Inflammatory macrophage treated with lipopolysaccharide for 1 hour (primary cell): ENCODE measurements around the gene SMIM34.
"Not testable (repeated sequence)": the region's sequence is repeated elsewhere in the genome, so short reads cannot be mapped to it uniquely, and the experiment has no call there.

Experiments
- DNase-seq, 2 donors: peaks; one replicate each; pipeline ENCODE4 v3.0.0-alpha.2; 2020 to 2022

SMIM34 gene, protein sequence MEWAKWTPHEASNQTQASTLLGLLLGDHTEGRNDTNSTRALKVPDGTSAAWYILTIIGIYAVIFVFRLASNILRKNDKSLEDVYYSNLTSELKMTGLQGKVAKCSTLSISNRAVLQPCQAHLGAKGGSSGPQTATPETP

DNA sequence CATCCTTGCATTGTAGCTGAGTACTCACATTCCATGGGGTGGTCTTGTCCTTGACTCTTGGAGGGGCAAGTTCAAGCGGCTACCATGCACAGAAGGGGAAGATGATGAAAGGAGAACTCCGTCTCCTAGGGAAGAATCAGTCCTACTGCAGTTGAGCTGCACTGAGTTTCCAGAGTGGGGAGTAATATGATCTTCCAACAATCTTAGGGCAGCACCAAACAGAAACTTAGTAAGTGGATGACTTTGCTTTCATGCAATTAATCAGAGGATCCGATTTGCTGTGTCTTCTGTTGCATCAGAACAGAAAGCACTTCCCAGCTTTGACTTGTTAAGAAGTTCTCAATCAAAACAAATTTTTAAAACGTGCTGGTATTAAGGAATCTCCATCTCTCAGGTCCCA, at the start of gene SMIM34:
Gene SMIM34, minus strand, starts transcription at position 147 of the 400 bp plus-strand sequence. Its CDS starts 112 bp downstream, at position 35.
- DNase-seq, result not testable (repeated sequence)

DNA sequence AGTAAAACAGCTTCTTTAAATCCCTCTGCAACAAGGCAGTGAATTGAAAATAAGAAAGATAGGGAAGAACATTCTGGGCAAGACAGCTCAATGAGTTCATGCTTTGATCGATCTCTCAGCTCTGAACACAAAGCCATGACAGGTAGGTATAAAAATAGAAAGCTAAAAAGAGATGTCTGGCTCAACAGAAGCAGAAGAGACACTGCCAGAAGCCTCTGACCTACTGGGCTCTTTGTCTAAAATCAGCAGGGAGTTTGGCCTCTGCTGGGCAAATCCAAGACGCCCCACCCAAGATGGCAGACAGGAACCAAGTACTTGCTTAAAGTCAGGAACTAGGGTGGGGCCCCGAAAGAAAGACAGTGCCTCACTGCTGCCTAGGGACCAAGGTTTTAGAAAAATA, 43.6 kb upstream of the SMIM34 start:
- not testable (repeated sequence) for DNase-seq

DNA sequence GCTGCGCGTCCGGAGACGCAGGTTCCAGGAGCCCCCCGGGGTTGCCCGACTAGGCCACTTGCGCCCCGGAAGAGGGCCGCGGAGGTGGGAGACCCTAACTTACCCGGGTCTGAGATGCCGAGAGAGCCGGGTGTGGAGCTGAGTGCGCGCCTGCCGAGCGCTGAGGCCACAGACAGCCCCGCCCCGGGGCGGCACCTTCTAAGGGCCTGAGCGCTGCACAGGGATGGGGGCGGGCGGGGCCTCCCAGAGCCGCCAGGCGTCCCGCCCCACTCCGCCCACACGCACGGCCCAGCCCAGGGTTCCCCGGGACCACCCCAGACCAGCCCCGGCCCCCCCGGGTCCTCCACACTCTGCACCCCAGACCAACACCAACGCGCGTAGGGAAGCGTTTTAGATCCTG, 35.7 kb upstream of the SMIM34 start:
- DNase-seq, result not testable (repeated sequence)

DNA sequence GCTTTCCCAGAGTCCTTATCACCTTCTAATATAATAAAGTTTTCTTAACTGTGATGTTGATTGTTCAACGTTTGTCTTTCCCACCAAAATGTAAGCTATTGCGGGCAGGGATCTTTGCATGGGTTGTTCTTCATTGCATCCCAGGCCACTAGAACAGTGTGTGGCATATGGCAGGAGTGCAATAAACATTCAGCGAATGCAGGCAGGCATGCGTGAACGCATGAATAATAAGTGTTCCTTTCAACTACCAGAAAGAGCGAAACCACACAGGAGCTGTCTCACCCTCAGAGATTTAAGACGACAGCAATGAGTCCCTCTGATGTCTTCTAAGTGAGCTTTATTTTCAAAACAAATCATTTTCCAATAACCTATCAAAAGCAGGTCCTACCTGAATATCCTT, 34.5 kb upstream of the SMIM34 start:
- DNase-seq, result not testable (repeated sequence)

DNA sequence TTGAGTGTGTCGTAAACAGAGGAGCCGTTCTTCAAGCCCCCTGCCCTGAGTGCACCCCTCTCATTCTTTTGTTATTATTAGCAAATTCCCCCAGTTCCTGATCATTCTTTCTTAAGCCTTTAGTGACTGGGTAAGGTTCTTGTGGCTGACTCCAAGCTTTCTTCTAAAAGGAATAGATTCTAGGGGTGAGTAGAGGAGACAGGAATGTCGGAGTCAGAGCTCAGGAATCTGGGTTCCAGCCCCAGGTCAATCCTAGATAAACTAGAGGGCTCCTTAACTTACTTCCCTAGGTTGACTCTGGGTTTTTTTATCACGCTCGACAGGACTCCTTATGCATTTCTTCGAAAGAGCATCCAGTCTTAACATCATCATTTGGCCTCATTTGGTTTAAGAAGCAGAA, 32.4 kb upstream of the SMIM34 start:
- not testable (repeated sequence) for DNase-seq

DNA sequence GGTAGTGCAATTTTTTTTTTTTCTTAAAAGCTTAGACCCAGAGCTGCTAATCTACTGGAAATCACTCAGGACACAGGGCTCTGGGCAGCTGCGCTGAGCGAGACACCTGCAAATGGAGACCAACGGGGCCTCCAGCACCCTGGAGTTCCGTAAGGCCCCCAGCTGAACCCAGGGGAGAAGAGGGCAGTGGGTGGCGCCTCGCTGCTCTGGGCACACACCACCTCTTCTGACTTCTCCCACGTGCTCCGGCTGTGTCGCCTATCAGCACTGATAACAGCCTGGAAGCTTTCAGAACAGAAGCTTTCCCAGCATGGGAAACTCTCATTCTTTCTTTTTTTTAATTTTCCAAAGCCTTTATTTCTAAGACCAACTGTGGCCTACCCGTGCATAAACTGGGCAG, 31.9 kb upstream of the SMIM34 start:
- not testable (repeated sequence) for DNase-seq

DNA sequence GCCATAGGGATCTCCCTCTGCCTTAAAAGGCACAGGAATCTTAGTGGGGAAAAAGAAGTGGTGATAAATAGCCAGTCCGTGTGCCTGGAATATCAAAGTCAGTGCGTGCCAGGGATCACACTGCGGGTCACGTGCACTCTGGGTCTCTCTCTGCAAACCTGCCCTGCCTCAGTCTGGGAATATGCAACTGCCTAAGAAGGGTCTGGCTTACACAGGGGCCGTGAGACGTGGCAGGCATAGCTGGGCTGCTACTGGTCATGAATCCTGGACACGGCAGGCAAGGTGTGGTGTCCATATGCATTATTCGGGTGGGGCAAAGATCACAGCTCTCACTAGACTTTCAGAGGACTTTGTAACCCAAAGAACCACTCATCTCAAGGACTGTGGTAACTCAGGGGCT, 23.3 kb upstream of the SMIM34 start:
- DNase-seq, result not testable (repeated sequence)

DNA sequence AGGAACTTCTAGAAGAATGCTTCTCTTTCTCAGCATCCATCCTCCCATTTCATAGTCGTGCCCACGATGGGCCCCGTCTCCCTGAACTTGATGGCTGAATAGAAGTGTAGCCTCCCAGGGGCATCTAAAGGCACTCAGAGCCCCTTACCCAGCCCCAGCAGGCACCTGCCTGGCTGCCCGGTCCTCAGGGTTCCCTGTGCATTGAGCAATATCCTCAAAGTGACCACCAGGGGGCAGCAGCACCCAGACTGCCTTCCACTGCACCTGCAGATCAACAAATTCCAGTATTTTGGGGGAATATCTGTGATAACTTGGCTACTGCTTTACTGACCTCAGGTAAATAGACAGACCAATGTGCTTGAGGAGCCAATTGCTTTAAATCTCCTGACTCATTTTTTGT, 19.7 kb upstream of the SMIM34 start:
- not testable (repeated sequence) for DNase-seq

DNA sequence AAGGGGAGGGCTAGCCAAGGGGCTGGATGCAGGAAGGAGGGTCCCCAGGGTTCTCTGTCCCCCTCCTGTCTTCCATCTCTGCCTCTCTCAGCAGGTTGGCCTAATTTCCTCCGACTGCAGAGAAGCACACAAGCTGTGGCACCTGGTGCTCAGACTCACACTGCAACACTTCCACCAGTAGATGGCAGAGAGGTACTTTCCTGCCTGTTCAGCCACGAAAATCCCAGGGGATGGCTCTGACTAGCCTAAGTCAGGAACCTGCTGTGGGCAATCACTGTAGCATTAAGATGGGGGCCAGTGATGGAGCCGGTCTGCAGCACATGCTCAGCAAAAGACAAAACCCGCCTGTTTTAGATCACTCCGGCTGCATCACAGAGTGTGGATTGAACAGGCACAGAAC, 6.0 kb upstream of the SMIM34 start:
- not testable (repeated sequence) for DNase-seq

DNA sequence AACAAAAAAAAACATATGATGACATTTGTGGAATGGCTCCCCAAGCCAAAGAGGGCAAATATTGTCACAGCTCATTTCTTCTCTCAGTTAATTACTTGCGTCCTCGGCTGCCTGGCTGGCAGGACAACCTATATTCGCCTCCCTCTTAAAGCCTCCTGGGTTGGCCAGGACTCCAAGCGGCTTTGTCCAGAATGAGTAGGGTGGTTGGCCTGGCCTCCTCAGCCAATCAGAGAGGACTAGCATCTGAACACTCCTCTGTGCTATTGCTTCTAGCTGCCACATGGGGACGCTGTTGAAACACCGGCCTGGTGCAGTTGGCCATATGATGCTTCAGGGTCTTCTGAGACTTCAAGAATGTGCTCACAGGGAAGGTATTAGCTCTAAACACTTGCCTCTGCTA, 4.7 kb upstream of the SMIM34 start:
- DNase-seq, result not testable (repeated sequence)

DNA sequence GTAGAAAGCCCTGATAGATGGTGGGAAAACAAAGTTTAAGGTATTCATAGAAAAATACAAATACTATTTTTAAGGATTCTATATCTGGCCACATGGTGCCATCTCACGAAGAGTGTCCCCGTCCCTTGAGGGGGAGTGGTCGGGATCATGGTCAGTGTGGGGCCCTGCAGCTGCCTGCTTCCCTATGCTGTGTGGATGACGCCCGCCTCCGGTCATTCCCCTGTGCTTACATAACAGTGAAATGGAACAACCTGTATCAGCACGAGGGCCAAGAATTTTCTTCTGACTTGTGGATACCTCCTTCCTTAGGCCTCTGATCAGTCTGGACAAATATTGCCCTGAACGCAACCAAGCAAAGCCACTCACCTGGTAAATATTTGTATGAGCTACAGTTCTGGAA, 3.6 kb upstream of the SMIM34 start:
- DNase-seq, result not testable (repeated sequence)

DNA sequence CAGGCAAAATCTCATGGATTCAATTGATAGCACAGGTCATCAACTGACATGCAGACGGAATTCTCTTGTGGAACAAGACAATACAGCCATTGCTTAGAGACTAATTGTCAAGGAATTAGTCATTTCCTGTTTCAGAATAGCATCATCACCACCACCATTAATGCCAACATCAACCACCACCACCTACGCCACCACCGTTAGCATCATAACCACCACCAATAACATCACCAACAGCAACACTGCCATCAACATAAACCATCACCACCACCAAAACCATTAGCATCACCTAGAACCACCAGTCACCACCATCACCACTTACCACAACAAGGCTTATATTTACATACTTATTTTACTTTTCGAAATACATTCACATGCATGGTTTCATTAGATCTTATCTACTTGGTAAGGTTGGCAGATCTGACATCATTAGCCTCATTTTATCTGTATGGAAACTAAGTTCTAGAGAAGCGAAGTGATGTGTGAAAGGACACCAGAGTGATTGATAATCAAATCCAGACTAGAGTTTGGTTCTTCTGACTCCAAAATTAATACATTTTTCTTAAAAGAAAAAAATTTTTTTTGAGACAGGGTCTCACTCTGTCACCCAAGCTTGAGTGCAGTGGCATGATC, 6.2 kb downstream of the SMIM34 start:
- not testable (repeated sequence) for DNase-seq

DNA sequence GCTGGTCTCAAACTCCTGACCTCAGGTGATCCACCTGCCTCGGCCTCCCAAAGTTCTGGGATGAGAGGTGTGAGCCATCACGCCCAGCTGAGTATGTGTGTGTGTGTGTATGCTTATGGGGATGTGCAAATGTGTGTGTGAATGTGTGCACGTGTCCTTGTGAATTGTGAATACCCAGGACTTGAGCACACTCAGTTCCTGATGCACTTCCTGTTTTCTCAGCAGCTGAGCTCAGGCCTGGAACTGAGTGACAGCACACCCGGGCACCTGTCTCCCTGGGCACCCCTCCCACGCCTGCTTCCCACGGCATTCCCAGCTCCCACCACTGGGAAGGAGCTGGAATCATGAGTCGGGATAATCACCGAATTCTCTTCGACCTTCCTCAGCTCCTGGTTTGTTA, 16.5 kb downstream of the SMIM34 start:
- DNase-seq, result not testable (repeated sequence)

DNA sequence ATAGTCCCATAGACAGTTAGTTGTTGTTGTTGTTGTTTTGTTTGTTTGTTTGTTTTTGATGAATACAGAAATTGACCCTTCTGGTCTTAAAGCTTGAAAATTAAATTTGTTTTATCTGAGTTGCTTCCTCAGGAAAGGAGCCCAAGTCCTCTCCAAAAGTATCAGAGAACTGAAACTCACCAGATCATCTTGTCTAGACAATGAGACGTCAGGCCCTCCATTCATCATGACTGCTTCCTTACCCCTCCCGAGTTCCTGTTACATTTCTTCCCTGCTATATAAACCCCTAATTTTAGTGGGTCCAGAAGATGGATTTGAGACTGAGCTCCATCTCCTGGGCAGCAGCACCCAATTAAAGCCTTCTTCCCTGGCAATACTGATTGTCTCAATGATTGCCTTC, 17.1 kb downstream of the SMIM34 start:
- not testable (repeated sequence) for DNase-seq

DNA sequence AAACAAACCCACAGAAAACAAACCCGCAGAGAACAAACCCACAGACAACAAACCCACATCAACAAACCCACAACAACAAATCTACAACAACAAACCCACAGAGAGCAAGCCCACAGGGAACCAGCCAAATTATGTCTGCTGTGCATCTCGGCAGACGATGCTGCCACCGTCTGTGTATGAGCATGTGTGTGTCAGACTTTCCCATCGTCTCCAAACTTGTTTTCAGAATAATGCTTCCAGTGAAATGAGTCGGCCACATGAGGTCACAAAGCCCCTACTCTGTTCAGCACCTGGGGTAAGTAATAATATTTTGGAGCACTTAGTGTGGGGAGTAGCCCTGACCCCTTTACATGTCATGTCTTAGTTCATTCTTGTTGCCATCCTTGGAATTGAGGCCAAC, 17.6 kb downstream of the SMIM34 start:
- DNase-seq, result not testable (repeated sequence)

DNA sequence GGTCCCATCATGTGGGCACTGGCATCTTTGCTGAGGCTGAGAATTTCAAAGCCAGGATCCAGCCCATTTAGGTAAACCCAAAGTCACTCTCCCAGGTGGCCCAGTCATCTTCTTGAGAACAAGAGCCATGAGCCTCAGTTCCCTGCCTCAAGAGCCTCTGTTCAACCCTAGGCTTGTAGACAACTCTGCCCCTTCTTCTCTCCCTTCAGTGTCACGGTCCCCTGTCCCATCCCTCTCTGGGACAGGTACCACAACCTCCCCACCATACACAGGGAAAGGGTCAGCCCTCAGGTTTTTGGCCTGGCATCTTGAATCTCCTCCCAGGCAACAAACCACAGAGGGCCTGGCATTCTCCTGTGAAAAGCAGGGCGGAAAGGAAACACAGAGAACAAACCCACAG, 18.1 kb downstream of the SMIM34 start:
- DNase-seq, result not testable (repeated sequence)

DNA sequence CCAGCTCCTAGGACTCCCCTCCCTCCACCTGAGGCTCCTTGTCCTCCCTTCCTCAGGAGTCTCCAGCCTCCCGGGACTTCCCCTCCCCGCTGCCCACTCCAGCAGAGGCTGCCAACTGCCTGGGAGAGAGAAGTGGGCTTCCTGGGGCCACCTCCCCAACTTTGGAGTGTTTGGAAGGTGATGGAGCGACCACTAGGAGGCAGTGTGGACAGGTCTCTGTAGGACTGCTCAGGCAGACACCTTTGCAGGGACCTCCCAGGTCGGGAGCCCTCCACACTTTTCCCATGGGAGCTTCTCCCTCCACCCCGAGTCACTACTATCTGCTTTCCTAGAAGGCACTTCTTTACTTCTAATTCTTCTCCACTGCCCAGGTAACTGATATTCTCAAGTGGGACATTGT, 19.0 kb downstream of the SMIM34 start:
- not testable (repeated sequence) for DNase-seq

DNA sequence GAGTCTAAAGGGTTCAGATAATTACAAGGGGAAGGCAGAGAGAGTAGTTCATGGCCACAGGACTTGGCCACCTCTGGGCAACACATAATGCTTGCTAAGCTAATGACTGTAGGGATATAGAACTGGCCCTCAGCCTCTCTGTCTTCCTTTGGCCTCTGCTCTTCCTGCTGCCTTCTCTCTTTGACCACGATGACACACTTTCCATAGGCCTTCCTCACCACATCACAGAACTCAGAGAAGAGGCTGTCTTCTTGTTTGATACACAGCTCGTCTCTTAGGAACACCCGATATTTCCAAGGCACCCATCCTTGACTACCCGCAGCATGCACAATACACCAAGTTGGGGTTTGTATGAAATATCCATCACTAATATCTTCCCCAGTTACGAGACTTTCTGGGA, 23.2 kb downstream of the SMIM34 start:
- DNase-seq, result not testable (repeated sequence)

DNA sequence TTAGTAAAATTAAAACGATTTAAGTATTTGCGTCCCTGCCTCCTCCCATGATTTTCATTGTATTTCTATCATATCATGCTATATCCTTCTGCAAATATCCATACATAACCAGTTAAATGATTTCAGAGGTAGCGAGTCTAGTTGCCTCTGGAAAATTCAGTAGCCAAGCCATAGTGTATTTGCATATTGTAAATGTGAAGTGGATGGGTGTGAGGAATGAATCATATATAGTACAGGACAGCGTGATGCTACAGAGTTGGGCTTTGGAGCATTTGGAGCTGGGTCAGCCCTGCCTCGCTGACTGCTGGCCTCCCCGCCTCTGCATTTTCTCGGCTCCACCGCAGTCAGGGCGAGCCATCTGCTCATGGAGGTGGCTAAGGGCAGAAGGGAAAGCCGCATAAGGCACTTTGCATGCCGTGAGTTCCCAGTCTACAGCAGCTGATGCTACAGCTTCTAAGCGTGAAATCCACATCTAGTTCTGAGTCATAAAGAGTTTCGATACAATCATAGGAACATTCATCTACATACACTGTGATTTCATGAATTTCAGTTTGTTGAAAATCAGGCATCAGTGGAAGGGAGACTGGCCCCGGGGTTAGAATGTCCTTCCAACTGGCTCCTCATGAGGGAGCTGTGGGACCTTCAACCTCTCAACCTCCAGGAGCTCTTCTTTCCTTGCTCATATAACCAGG, 39.9 kb downstream of the SMIM34 start:
- not testable (repeated sequence) for DNase-seq

DNA sequence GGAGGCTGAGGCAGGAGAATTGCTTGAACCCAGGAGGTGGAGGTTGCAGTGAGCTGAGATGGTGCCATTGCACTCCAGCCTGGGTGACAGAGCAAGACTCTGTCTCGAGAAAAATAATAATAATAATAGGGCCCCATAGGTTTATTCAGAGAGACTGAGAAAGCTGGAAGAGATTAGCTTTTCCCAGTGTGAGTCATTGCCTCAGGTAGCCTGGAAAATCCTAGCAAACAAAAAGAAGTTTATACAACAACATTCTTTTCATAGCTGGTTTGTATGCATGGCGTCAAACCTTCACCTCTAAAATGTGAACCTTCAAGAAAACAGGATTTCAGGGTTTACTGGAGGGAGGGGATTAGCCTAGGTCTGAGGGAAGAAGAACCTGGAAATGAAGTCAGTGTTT, 40.6 kb downstream of the SMIM34 start:
- DNase-seq, result not testable (repeated sequence)

DNA sequence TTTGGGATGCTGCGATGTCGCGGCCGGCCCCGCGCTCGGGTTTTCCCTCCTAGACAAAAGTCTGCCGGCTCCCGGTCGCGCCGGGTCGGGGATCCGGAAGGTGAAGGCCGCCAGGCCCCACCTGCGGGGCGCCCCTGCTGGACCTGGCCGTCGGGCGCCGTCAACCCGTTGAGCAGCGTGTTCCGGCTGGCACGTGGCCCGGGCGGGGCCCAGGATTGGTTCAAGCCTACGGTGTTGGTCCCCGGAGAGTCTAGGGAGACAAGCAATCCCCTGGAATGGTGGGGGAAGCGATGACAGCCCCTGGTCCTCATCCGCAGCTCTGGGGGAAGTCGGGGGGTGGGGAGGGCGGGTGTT, 48.2 kb downstream of the SMIM34 start:
- not testable (repeated sequence) for DNase-seq

DNA sequence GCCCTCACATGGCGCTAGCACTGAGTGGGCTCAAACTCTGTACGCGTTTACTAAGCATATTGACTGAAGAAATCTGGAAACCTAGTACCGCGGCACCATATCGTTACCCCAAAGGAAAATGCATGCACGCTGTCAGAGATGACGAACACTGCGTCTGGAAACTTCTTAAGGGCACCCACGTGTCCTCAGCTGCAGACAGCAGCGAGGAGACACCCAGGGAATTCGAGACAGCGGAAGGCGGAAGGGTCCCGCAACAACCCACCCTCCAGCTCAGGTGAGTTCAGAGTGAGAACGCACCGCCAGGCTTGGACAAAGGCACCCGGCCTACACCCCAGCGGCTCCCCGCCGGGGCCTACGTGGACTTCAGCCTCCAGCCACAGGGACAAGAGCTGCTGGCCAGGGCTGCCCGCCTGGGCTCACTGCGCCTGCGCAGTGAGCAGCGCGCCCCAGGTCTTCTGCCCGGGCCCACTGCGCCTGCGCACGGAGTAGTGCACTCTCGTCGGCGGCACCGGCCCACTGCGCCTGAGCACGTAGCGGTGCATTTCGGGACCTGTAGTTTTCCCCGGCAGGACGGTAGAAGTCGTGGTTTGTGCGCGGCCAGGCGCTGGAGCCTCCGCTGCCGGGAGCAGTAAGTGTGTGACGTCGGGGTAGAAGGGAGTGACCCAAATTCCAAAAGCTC, 48.7 kb downstream of the SMIM34 start, which contains the start of gene SMIM11:
Gene SMIM11, plus strand, starts transcription at position 568 of the 679 bp plus-strand sequence. CDS start 3,998 bp downstream, outside the sequence.
- not testable (repeated sequence) for DNase-seq

DNA sequence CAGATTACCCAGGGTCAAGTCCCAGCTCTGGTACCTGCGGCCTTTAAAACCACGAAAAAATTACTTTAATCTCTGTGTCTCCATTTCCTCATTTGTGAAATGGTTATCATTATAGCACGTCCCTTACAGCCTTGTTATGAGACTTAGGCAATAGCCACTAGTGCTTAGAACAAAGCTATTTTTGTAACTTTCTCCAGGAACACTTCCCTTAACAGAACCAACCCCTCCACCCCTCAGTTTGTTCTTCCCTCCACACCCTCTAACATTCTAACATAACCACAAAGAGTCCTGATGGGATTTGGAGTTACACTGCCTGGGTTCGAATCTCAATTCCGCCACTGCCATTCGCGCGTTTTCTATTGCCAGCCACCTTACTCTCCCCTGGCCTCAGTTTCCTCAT, 49.3 kb downstream of the SMIM34 start:
- not testable (repeated sequence) for DNase-seq

DNA sequence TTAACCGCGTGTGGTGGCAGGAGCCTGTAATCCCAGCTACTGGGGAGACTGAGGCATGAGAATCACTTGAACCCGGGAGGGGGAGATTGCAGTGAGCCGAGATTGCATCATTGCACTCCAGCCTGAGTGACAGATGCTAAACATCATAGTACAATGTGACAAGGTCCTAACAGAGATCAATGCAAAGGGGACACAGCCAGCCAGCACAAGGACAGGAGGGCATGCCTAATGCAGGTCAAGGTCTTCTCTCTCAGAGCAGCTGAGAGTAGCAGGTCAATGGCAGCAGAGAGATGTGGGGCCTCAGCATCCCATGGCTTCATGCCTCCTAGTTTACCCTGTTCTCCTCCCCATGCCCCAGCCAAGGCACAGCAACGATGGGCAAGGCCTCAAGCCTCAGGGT, 51.4 kb downstream of the SMIM34 start:
- no peak for DNase-seq
